T1000 (cell line): ENCODE results near the gene PLEKHB1.
"Not testable (repeated sequence)": the region's sequence is repeated elsewhere in the genome, so short reads cannot be mapped to it uniquely, and the experiment has no call there.

Experiments used
- DNase-seq: peaks from one replicate; lab custom pipeline; 2025; ENCODE audit warnings: mixed read lengths; lab: John Stamatoyannopoulos, UW

The PLEKHB1 gene

DNA sequence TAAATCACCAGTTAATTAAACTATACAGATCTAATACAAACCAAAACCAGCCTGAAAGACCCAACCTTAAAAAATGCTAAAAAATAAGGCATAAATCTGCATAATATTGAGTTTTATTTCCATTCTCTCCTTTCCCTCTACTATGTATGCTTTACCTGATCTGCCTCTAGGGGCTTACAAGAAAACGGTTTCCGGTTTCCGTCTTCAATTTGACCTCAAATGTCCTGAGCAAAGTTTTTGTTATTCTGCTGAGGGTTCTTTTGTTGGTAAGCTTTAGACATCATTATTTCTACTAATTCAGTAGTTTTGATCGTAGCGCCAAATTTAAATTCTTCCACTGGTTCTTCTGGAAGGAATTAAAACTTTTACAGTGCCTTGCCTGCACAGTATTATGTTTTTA is 30.2 kb downstream of the PLEKHB1 start:
- not testable (repeated sequence) for DNase-seq

DNA sequence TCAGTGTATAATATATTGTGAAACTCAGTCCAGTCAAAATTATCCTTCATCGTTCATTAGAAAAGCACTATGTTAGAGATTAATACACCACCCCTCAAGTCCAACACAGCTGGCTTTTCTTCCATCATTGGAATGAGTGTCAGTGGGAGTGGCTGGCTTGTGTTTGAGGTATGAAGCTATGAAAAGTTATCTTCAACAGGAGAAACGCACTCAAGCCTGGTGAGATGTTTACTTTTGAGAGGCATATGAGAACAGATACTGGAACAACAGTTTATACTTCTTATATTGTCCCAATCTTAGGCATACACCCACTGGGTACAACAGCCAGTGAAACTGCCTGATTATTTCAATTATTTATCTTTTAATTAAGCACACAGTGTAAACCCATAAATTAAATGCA is 34.3 kb downstream of the PLEKHB1 start:
- DNase-seq = no peak

DNA sequence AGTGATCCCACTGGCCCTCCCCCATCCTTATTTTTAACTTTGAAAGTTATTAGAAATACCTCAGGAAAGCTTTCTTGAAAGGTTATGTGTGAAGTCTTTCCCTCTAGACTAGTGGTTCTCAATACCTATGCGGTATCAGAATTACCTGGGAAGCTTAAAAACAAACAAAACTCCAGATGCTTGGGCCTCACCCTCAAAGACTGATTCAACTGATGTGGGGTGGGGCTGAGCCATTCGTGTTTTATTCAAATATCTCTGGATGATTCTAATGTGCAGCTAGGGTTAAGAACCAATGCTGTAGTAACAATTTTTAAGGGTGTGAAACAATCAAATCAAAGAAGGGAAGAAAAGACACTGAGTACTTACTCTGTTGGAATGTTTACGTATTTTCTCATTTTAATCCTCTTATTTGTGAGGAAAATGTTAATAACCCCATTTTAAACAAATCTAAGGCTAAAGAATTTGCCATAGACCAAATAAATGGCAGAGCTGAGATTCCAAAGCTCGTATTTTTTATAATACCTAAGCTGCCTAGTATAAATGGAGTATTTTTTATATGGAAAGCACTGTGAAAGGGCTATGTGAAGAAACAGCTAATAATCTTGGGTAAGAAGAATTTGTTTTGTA is 47.6 kb downstream of the PLEKHB1 start:
- DNase-seq = no peak

DNA sequence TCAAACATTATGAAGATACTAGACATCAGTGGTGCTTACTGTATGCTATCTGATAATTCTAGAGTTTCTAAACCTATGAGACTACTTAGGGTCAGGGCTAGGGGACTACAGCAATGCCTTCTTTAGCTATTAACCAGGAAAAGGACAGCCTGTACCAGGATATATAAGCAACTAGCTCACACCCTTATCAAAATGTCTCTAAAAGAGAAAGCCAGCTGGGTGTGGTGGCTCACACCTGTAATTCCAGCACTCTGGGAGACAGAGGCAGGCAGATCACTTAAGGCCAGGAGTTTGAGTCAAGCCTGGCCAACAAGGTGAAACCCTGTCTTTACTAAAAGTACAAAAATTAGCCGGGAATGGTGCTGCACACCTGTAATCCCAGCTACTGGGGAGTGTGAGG is 58.7 kb downstream of the PLEKHB1 start:
- DNase-seq = no peak

DNA sequence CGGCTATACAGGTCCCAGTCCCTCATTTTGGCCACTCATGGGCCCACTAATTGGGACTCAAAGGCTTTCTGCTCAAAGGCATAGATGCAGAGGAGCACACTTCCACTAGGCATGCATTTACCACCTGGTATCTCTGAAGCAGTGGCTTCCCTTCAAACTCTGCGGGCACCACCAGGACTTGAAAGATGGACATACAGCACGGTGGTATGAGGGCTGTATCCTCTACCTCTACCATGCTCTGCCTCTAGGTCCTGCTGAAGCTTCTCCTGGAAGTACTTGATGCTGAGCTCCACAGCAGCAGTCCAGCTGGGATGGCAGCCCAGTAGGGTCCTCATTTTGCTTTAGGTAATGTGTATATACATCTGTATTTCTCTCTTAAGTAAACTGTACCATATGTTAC is 64.6 kb downstream of the PLEKHB1 start:
- DNase-seq = no peak
